Muscle layer of colon (tissue), 2 donors: ENCODE data around the gene ZBTB5.
A peak's percentile ranks its signal among the peaks of the same experiment; 100 is the strongest.

Experiments used
- H3K27ac ChIP-seq: one replicate; pipeline ENCODE4 v1.7.0; 2013; ENCODE audit warnings: low read depth, mild to moderate bottlenecking, low read length, moderate library complexity
- H3K27me3 ChIP-seq, 2 donors: one replicate each; pipeline ENCODE4 v1.7.0; 2013; ENCODE audit warnings: low read length in 2 of 2, mild to moderate bottlenecking in 2 of 2; ENCODE audit not compliant: insufficient read depth in 2 of 2, control insufficient read depth in 1 of 2
- H3K36me3 ChIP-seq: one replicate; pipeline ENCODE4 v1.7.0; 2013; ENCODE audit warnings: mild to moderate bottlenecking, low read length; ENCODE audit not compliant: insufficient read depth
- H3K4me1 ChIP-seq: one replicate; pipeline ENCODE4 v1.7.0; 2013; ENCODE audit warnings: mild to moderate bottlenecking, low read length; ENCODE audit not compliant: insufficient read depth
- H3K4me3 ChIP-seq, 2 donors: one replicate each; pipeline ENCODE4 v1.7.0; 2013; ENCODE audit warnings: low read length in 2 of 2, low read depth in 1 of 2, mild to moderate bottlenecking in 1 of 2, moderate library complexity in 1 of 2
- H3K9ac ChIP-seq: one replicate; pipeline ENCODE4 v1.7.0; 2013; ENCODE audit warnings: low read length
- H3K9me3 ChIP-seq: one replicate; pipeline ENCODE4 v1.7.0; 2013; ENCODE audit warnings: mild to moderate bottlenecking, low read length
- donor health status: abdominal sarcoma.
- donor health status: Adenocarcinoma of cecum.

ZBTB5 gene

DNA sequence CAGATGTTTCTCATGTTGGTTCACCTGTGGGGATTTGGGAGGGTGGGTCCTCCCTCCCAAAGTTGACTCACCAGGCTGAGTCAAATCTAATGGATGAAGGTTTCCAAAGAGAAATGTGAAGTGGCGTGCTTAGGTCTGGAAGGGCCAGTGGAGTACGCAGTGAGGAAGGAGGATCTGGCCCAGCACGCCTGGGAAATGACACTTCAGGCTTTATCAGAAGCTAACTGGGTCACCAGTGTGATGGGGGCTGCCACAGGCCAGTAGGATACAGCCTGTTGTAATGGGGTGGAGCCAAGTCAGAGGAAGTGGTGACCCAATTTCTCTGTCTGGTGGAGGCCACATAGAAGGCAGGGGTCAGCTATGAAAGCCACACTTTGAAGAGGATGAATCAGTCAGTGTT, 38.5 kb upstream of the ZBTB5 start:
- no peak overlapping the region for H3K4me3 ChIP-seq
- H3K27ac ChIP-seq, result no peak overlapping the region
- no peaks in the 10 kb centered on the region for H3K4me1 ChIP-seq
- no peaks in the 10 kb centered on the region for H3K27me3 ChIP-seq
- no peak overlapping the region for H3K9ac ChIP-seq
- no peaks in the 10 kb centered on the region for H3K9me3 ChIP-seq
- peaks cover 61% of the 10 kb centered on the region for H3K36me3 ChIP-seq

DNA sequence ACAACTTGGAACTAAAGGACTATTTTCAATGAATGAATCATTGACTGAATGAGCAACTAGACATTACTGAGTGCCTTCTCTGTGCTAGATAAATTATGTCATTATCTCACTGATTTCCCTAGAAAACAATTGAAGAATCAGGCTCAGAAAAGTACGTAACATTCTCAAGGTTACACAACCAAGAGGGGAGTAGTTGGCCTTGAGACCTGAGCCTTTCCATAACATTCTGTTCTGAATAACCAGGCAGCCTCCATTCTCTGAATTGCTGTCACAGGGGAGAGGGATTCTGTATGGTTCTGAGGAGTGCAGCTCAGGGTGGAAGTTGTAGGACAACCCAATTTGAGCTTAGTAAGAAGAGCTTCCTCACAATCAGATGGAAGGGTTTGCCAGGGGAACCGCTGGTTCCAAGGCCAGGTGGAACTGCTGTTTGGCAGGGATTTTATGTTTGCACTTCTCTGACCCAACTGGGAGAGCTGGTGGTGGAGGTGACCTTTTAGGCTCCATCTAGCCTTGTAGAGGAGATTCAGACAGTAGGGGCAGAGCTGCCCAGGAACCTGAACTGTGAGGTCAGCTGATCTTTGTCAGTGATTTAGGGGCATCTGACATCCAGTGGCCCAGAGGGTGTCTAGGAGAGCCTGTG, 36.8 kb upstream of the ZBTB5 start:
- H3K9ac ChIP-seq, result no peak overlapping the region
- no peaks in the 10 kb centered on the region for H3K27me3 ChIP-seq
- no peaks in the 10 kb centered on the region for H3K4me1 ChIP-seq
- no peak overlapping the region for H3K4me3 ChIP-seq
- H3K36me3 ChIP-seq, result peaks cover 67% of the 10 kb centered on the region
- no peak overlapping the region for H3K27ac ChIP-seq
- no peaks in the 10 kb centered on the region for H3K9me3 ChIP-seq

- no peak overlapping the region for H3K27ac ChIP-seq
- peaks cover 81% of the 10 kb centered on the region for H3K36me3 ChIP-seq
- H3K9ac ChIP-seq, result no peak overlapping the region
- no peaks in the 10 kb centered on the region for H3K4me1 ChIP-seq
- no peak overlapping the region for H3K4me3 ChIP-seq
- no peaks in the 10 kb centered on the region for H3K9me3 ChIP-seq
- H3K27me3 ChIP-seq, result no peaks in the 10 kb centered on the region
Measured at GRCh38 chr9:37499297-37499696, 34.0 kb upstream of the ZBTB5 start.

- H3K9me3 ChIP-seq, result no peaks in the 10 kb centered on the region
- peaks cover 81% of the 10 kb centered on the region for H3K36me3 ChIP-seq
- no peak overlapping the region for H3K9ac ChIP-seq
- H3K27me3 ChIP-seq, result no peaks in the 10 kb centered on the region
- no peak overlapping the region for H3K4me3 ChIP-seq
- H3K4me1 ChIP-seq, result no peaks in the 10 kb centered on the region
- no peak overlapping the region for H3K27ac ChIP-seq
Measured at GRCh38 chr9:37498457-37498856, 33.2 kb upstream of the ZBTB5 start.

GRCh38 chr9:37497320-37497719, 32.1 kb upstream of the ZBTB5 start:
- Histone ChIP-seq H3K4me3 (no peak overlapping the region), H3K36me3 (peaks cover 81% of the 10 kb centered on the region), H3K27me3 (no peaks in the 10 kb centered on the region), H3K9me3 (no peaks in the 10 kb centered on the region), H3K4me1 (no peaks in the 10 kb centered on the region), H3K27ac (no peak overlapping the region), H3K9ac (no peak overlapping the region)

DNA sequence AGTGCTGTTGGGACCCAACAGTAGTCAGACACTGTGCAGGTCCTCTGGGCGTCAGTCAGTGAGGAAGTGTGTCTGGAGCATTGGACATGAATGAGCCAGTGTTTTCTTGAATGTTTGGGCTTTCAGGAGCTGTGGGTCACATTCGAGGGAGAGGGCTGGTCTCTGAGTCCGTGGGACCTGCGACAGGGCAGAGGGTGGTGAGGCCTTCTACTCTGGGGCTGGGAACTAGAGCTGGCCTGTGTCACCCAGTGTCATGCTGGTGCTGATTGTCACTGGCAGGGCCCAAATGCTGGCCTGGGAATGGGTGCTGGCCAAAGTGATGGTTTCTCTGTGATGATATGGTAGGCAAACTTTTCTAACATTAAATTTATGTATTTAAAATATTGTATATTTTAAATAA, 30.8 kb upstream of the ZBTB5 start:
- no peaks in the 10 kb centered on the region for H3K27me3 ChIP-seq
- H3K9ac ChIP-seq, result no peak overlapping the region
- H3K9me3 ChIP-seq, result no peaks in the 10 kb centered on the region
- peaks cover 75% of the 10 kb centered on the region for H3K36me3 ChIP-seq
- H3K4me1 ChIP-seq, result no peaks in the 10 kb centered on the region
- no peak overlapping the region for H3K4me3 ChIP-seq
- H3K27ac ChIP-seq, result no peak overlapping the region

GRCh38 chr9:37495571-37495970, 30.3 kb upstream of the ZBTB5 start:
- H3K36me3 ChIP-seq, result peaks cover 71% of the 10 kb centered on the region
- no peak overlapping the region for H3K9ac ChIP-seq
- H3K4me3 ChIP-seq, result no peak overlapping the region
- no peaks in the 10 kb centered on the region for H3K4me1 ChIP-seq
- no peaks in the 10 kb centered on the region for H3K9me3 ChIP-seq
- no peak overlapping the region for H3K27ac ChIP-seq
- H3K27me3 ChIP-seq, result no peaks in the 10 kb centered on the region

- Histone ChIP-seq H3K36me3 (peaks cover 55% of the 10 kb centered on the region), H3K27me3 (no peaks in the 10 kb centered on the region), H3K4me3 (no peak overlapping the region), H3K9ac (no peak overlapping the region), H3K4me1 (peaks cover 12% of the 10 kb centered on the region), H3K9me3 (no peaks in the 10 kb centered on the region), H3K27ac (no peak overlapping the region)
Measured at GRCh38 chr9:37491939-37492338, 26.7 kb upstream of the ZBTB5 start.

- Histone ChIP-seq H3K9ac (peak overlapping the region; percentile 68), H3K36me3 (peaks cover 15% of the 10 kb centered on the region), H3K27ac (peak overlapping the region; percentile 94)
Measured at GRCh38 chr9:37486616-37487548, 21.6 kb upstream of the ZBTB5 start.

DNA sequence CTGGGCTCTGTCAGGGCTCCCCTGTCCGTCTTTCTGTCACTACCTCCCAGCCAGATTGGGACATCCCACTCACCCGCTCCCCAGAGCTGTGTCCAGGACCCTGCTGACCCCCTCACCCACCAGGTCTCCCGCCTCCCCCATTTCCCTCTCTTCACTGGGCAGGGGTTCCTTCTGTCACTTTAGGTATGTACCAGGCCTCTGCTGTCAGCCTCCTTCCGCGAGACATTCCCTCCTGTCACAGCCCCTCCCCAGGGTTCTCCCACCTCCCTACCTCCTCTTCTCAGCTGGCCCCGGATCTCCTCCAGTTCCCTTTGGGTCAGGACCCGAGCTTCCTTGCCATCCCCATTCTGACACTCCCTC, 21.0 kb upstream of the ZBTB5 start:
- Histone ChIP-seq H3K36me3 (peaks cover 12% of the 10 kb centered on the region), H3K27ac (peak overlapping the region; percentile 94), H3K27me3 (peaks cover 0 to 4% of the 10 kb centered on the region in 2 donors), H3K4me3 (peak overlapping the region; percentile 77 to 86), H3K9me3 (no peaks in the 10 kb centered on the region), H3K9ac (peak overlapping the region; percentile 68), H3K4me1 (peaks cover 24% of the 10 kb centered on the region)

More at GRCh38 chr9:37486616-37487548, 21.6 kb upstream of the ZBTB5 start:
- peak overlapping the region; percentile 77 to 86 for H3K4me3 ChIP-seq
- H3K27me3 ChIP-seq, result no peaks in the 10 kb centered on the region
- H3K9me3 ChIP-seq, result no peaks in the 10 kb centered on the region
- peaks cover 24% of the 10 kb centered on the region for H3K4me1 ChIP-seq

DNA sequence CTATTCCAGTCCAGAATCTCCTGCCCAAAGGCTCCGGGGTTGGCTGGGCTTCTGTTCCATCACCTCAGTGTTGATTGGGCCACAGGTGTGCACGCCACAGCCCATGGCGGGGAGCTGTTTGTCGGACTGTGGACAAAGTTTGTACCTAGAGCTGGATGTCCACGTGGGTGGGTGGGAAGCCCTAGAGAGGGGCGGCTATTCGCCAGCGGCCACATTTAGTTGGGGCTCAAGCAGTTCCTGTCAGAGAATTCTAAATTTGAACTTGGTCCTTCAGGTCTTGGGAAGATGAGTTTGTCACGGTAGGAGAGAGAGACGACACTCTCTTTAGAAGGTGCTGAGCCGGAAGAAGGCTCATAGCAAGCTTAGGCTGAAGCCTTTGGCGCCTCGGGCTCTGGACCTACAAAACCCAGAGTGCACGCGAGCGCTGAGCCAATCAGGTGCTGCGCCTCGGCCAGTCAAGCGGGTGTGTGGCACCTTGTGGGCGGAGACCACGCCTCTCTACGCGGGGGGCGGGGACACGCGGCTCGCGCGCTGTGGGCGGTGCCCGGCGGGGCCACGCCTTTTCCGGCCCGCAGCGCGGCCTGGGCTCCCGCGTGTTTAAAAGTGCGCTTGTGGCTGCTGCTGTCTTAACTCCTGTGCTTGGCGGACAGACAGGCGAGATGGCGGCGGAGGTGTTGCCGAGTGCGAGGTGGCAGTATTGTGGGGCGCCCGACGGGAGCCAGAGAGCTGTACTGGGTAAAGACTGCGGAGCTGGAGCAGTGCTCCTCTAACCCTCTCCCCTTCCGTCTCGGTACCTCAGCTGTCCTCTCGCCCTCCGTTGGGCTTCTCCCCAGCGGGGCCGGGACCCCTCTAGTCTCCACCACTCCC, 20.4 kb upstream of the ZBTB5 start, which contains the start of gene POLR1E:
Gene POLR1E (plus strand): TSS at position 560 of the 867 bp plus-strand sequence. CDS start 100 bp downstream, at position 660.
- Histone ChIP-seq H3K9ac (peak within 1 kb of the TSS; percentile 68), H3K4me3 (peak within 1 kb of the TSS; percentile 77 to 86), H3K36me3 (peaks cover 12% of the 10 kb centered on the region), H3K27ac (peak within 1 kb of the TSS; percentile 94), H3K4me1 (peaks cover 24% of the 10 kb centered on the region), H3K27me3 (peaks cover 0 to 4% of the 10 kb centered on the region in 2 donors), H3K9me3 (no peaks in the 10 kb centered on the region)
